A549 (cell line): ENCODE data around the gene RCSD1.

ENCODE experiments used
- CEBPB ChIP-seq, 2 experiments: fragments of >200 bp in 1 of 2; sonication (Bioruptor Twin) in 1 of 2; formaldehyde crosslinking in 1 of 2; IDR thresholded peaks; 2 replicates each; pipeline ENCODE4 v1.6.1; 2012 to 2016
- EHMT2 ChIP-seq: fragments of 200-600 bp; sonication (generic); IDR thresholded peaks from 2 replicates; pipeline ENCODE4 v1.6.1; 2016; ENCODE audit warnings: antibody characterized with exemption, low read depth, mild to moderate bottlenecking, moderate library complexity
- KDM1A ChIP-seq: fragments of 200-600 bp; sonication (generic); IDR thresholded peaks from 2 replicates; pipeline ENCODE4 v1.6.1; 2016; ENCODE audit warnings: low read depth, mild to moderate bottlenecking
- MAZ ChIP-seq: fragments of 150-350 bp; IDR thresholded peaks from 2 replicates; pipeline ENCODE4 v1.6.1; 2014; ENCODE audit warnings: antibody characterized with exemption, low read depth, low read length, borderline replicate concordance
- POLR2A ChIP-seq: IDR thresholded peaks from 2 replicates; pipeline ENCODE4 v1.6.1; 2012; ENCODE audit warnings: mild to moderate bottlenecking, low read length
- SREBF2 ChIP-seq: fragments of 450-650 bp; IDR thresholded peaks from 2 replicates; pipeline ENCODE4 v1.6.1; 2014; ENCODE audit warnings: mild to moderate bottlenecking, moderate library complexity
- TF ChIP-seq, protein P1 (sequence below): fragments of 200-600 bp; sonication (generic); IDR thresholded peaks from 2 replicates; pipeline ENCODE4 v1.6.1; 2016; ENCODE audit warnings: antibody characterized with exemption, mild to moderate bottlenecking, moderate library complexity
- TF ChIP-seq, protein P2 (sequence below): fragments of >200 bp; sonication (Bioruptor Twin); formaldehyde crosslinking; IDR thresholded peaks from 3 replicates; pipeline ENCODE4 v1.5.1; 2016
- TF ChIP-seq, protein P3 (sequence below): fragments of 250-450 bp; sonication (Bioruptor Pico); IDR thresholded peaks from 2 replicates; pipeline ENCODE4 v1.5.0; 2021; ENCODE audit warnings: mild to moderate bottlenecking, moderate library complexity, borderline replicate concordance
- TF ChIP-seq, protein P4 (sequence below): fragments of 150-350 bp; IDR thresholded peaks from 2 replicates; pipeline ENCODE4 v1.6.1; 2014; ENCODE audit warnings: low read depth, mild to moderate bottlenecking, low read length

DNA sequence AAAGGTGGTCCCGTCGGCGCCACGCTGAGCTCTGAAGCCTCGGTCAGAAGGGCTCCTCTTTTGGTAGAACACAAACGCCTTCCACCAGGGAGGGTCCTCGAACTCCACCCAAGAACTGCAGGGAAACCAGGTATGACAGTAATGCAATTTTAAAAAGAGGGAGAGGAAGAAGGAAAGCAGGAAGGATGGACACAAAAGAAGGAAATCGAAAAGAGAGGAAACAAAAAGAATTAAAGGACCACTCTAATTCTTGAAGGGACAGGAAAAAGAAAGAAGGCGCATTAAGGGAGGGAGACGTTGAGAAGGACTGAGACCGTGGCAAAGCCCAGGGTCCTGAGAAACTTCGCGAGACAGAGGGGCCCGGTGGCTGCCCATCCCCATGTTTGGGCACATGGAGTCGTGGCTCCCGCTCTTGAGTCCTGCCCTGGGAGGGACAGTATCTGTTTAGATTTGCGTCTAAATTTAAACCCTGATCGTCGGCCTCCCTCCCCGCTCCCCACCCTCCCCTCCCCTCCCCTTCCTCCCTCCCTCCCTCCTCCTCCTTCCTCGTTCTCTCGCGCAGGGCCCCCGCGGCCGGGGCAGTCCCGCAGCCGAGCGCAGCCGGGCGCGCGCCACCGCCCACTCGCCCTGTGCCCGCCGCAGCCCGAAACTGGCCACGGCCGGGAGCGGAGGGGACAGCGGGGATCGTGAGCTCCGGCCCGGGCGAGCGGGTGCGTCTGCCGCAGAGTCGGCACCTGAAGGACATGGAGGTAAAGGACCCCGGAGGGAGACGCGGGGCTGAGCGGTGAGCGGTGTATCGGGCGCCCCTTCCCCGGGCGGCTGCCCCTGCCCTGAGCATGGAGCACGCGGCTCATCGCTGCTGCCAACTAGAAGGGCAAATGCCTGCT lies at the start of gene RCSD1:
- TF ChIP-seq, protein P1, sequence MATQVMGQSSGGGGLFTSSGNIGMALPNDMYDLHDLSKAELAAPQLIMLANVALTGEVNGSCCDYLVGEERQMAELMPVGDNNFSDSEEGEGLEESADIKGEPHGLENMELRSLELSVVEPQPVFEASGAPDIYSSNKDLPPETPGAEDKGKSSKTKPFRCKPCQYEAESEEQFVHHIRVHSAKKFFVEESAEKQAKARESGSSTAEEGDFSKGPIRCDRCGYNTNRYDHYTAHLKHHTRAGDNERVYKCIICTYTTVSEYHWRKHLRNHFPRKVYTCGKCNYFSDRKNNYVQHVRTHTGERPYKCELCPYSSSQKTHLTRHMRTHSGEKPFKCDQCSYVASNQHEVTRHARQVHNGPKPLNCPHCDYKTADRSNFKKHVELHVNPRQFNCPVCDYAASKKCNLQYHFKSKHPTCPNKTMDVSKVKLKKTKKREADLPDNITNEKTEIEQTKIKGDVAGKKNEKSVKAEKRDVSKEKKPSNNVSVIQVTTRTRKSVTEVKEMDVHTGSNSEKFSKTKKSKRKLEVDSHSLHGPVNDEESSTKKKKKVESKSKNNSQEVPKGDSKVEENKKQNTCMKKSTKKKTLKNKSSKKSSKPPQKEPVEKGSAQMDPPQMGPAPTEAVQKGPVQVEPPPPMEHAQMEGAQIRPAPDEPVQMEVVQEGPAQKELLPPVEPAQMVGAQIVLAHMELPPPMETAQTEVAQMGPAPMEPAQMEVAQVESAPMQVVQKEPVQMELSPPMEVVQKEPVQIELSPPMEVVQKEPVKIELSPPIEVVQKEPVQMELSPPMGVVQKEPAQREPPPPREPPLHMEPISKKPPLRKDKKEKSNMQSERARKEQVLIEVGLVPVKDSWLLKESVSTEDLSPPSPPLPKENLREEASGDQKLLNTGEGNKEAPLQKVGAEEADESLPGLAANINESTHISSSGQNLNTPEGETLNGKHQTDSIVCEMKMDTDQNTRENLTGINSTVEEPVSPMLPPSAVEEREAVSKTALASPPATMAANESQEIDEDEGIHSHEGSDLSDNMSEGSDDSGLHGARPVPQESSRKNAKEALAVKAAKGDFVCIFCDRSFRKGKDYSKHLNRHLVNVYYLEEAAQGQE: no peak
- TF ChIP-seq CEBPB (IDR thresholded peaks at IDR 0.05) (no peak), KDM1A (no peak), POLR2A (no peak), EHMT2 (no peak), SREBF2 (no peak), MAZ (no peak)
- TF ChIP-seq, protein P2, sequence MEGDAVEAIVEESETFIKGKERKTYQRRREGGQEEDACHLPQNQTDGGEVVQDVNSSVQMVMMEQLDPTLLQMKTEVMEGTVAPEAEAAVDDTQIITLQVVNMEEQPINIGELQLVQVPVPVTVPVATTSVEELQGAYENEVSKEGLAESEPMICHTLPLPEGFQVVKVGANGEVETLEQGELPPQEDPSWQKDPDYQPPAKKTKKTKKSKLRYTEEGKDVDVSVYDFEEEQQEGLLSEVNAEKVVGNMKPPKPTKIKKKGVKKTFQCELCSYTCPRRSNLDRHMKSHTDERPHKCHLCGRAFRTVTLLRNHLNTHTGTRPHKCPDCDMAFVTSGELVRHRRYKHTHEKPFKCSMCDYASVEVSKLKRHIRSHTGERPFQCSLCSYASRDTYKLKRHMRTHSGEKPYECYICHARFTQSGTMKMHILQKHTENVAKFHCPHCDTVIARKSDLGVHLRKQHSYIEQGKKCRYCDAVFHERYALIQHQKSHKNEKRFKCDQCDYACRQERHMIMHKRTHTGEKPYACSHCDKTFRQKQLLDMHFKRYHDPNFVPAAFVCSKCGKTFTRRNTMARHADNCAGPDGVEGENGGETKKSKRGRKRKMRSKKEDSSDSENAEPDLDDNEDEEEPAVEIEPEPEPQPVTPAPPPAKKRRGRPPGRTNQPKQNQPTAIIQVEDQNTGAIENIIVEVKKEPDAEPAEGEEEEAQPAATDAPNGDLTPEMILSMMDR: no peak
- TF ChIP-seq, protein P3, sequence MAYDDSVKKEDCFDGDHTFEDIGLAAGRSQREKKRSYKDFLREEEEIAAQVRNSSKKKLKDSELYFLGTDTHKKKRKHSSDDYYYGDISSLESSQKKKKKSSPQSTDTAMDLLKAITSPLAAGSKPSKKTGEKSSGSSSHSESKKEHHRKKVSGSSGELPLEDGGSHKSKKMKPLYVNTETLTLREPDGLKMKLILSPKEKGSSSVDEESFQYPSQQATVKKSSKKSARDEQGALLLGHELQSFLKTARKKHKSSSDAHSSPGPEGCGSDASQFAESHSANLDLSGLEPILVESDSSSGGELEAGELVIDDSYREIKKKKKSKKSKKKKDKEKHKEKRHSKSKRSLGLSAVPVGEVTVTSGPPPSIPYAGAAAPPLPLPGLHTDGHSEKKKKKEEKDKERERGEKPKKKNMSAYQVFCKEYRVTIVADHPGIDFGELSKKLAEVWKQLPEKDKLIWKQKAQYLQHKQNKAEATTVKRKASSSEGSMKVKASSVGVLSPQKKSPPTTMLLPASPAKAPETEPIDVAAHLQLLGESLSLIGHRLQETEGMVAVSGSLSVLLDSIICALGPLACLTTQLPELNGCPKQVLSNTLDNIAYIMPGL (CRISPR knock-in tag): no peak
- TF ChIP-seq, protein P4, sequence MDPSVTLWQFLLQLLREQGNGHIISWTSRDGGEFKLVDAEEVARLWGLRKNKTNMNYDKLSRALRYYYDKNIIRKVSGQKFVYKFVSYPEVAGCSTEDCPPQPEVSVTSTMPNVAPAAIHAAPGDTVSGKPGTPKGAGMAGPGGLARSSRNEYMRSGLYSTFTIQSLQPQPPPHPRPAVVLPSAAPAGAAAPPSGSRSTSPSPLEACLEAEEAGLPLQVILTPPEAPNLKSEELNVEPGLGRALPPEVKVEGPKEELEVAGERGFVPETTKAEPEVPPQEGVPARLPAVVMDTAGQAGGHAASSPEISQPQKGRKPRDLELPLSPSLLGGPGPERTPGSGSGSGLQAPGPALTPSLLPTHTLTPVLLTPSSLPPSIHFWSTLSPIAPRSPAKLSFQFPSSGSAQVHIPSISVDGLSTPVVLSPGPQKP: no peak
